Coronary artery (tissue), 2 donors: Measurements from ENCODE around the gene TMEM38B.

Experiments used
- DNase-seq: peaks from one replicate; pipeline ENCODE4 v3.0.0-alpha.2; 2017; ENCODE audit warnings: low spot score
- H3K27ac ChIP-seq, 2 donors: fragments of 200-600 bp; sonication (generic); one replicate each; pipeline ENCODE4 v1.5.1; 2016 to 2019
- H3K4me3 ChIP-seq: fragments of 200-600 bp; sonication (generic); 2 replicates; pipeline ENCODE4 v1.5.1; 2016; ENCODE audit warnings: mild to moderate bottlenecking, moderate library complexity
- TF ChIP-seq, protein P1 (sequence below): fragments of 200-600 bp; sonication (generic); IDR thresholded peaks from one replicate; pipeline ENCODE4 v1.5.1; 2019; ENCODE audit warnings: antibody characterized with exemption

Gene TMEM38B

DNA sequence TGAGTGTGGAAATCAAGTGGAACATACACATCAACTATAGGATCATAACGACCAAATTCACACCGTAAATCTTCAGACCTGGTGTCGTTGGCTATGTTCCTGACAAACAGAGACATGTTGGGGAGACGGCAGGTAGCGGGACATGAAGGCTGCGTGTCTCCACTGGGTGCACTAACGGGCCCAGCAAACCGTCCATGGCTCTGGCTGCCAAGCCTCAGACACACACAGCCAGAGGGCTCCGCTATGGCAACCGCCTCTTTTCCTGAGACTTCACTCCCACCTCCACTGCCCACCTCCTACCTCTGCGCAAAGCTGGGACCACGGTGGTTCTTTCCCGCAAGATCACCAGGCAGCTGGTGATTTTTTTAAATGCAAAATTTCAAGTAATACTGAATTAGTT lies 16.3 kb downstream of the TMEM38B start:
- H3K4me3 ChIP-seq, result no peak overlapping the region
- DNase-seq, result no peak
- H3K27ac ChIP-seq, result no peak overlapping the region
- TF ChIP-seq, protein P1, sequence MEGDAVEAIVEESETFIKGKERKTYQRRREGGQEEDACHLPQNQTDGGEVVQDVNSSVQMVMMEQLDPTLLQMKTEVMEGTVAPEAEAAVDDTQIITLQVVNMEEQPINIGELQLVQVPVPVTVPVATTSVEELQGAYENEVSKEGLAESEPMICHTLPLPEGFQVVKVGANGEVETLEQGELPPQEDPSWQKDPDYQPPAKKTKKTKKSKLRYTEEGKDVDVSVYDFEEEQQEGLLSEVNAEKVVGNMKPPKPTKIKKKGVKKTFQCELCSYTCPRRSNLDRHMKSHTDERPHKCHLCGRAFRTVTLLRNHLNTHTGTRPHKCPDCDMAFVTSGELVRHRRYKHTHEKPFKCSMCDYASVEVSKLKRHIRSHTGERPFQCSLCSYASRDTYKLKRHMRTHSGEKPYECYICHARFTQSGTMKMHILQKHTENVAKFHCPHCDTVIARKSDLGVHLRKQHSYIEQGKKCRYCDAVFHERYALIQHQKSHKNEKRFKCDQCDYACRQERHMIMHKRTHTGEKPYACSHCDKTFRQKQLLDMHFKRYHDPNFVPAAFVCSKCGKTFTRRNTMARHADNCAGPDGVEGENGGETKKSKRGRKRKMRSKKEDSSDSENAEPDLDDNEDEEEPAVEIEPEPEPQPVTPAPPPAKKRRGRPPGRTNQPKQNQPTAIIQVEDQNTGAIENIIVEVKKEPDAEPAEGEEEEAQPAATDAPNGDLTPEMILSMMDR, result no peak

DNA sequence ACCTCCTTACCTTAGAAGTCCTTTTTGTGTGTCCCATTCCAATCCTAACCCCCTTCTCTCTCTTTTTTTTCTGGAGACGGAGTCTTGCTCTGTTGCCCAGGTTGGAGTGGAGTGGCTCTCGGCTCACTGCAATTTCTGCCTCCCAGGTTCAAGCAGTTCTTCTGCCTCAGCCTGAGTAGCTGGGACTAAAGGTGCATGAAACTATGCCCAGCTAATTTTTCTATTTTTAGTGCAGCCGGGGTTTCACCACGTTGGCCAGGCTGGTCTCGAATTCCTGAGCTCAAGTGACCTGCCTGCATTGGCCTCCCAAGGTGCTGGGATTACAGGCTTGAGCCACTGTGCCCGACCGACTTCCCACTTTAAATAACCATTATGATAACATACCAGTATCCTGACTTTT lies 17.5 kb downstream of the TMEM38B start:
- TF ChIP-seq, protein P1, result no peak
- Histone ChIP-seq H3K27ac (no peak overlapping the region), H3K4me3 (no peak overlapping the region)
- no peak for DNase-seq

DNA sequence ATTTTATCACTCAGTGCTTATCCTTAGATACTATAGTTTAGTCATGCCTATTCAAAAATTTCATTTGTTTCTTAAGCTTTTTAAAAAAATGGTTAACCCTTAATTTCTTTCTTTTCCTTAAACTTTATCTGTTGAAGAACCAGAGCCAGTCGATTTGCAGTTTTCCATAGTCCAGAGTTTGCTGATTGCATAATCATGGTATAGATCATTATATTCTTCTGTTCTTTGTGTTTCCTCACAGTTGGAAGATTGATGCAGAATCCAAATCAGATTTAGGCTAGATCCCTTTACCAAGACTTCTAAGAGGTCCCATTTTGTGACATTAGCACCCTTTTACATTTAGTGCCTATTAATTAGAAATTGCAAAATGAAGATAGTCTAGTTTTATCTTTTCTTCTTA lies 18.0 kb downstream of the TMEM38B start:
- no peak overlapping the region for H3K4me3 ChIP-seq
- no peak overlapping the region for H3K27ac ChIP-seq
- TF ChIP-seq, protein P1, result no peak
- DNase-seq, result no peak

DNA sequence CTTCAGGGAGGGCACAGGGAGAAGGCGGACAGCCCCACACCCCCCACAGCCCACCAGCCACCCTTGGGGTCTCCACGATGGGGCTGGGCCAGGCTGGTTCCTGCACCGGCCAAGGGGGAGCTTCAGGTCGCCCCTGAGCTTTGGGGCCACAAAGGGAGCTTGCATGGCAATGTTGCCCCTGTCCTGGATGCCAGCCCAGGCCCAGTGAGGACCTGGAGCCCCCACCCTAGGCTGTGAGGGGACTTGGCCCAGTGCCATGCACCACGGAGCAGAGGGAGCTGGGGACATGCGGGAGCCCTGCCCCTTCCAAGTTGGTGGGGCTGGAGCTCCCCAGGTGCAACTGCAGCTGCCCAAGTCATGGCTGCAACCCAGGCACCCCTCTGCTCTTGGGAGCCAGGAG lies 18.4 kb downstream of the TMEM38B start:
- Histone ChIP-seq H3K27ac (no peak overlapping the region), H3K4me3 (no peak overlapping the region)
- TF ChIP-seq, protein P1, result no peak
- DNase-seq, result no peak

DNA sequence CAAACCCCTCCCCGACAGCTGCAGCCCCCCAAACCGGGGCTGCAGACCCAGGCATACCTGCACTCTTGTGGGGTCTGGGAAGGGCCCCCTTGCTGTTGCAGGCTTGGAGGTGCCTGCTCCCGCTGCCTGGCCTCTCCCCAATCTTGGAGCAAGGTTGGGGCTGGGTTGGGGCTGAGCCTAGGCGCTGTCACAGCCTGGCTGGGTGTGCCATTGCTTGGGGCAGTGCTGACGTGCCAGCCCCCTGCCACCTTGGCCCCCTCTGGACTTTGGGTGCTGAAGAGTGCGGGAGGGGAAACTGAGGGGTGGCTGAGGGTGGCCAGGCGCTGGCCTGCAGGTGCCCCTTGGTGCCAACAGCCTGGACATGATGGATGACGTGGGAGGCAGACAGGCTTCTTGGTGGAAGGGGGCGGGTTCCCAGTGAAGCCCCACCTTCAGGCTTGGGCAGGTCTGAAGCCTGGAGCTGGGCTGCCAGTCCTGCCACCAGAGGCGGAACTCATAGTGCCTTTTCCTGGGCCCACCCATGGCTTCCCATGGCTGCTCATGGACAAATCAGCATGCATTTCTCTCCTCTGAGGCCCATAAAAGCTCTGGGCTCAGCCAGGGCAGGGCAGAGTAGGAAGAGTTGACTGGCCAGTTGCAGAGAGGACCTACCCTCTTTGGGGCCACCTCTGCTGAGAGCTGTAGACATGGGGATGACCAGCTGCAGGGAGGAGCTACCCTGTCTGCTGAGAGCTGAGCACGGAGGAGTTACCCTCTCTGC lies 19.1 kb downstream of the TMEM38B start:
- no peak overlapping the region for H3K4me3 ChIP-seq
- no peak for DNase-seq
- H3K27ac ChIP-seq, result no peak overlapping the region
- TF ChIP-seq, protein P1, result no peak

DNA sequence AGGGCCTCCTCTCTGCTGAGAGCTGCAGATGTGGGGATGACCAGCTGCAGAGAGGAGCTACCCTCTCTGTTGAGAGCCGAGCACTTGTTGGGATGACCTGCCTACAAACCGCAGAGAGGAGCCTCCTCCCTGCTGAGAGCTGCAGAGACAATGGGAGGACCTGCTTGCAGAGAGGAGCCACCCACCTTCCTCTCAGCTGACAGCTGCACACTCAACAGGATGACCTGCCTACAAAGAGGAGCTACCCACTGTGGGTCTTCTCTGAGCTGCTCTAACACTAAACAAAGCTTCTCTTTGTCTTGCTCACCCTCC lies 19.6 kb downstream of the TMEM38B start:
- DNase-seq, result no peak
- TF ChIP-seq, protein P1, result no peak
- Histone ChIP-seq H3K27ac (no peak overlapping the region), H3K4me3 (no peak overlapping the region)

DNA sequence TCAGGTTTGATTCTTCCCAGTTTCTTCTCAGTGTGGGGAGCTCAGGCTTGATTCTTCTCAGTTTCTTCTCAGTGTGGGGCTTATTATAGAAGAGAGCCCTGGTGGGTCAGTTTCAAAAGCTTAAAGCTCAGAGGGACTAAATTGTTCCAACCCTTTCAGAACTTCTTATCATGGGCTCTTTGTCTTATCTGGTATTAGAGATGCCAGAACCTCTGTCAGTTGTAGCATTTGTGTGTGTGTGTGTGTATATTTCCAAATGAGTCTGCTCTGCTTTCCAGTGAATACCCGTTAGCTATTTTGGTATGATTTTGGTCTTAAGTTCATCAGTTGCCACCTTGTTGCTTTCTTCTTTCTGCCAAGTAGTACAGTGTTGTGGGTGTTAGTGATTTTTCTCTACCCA lies 21.8 kb downstream of the TMEM38B start:
- Histone ChIP-seq H3K4me3 (no peak overlapping the region), H3K27ac (no peak overlapping the region)
- TF ChIP-seq, protein P1, result no peak
- no peak for DNase-seq
